HepG2 (cell line): ENCODE data around the gene SYPL1. TPM values are rescaled to one million over a fixed set of nuclear protein-coding genes. Genes with fewer than 3 reads are reported as not detected.

Experiments used
- ATAC-seq: fragments of 200-7000 bp; cut with Tn5 transposase; 3 replicates; pipeline ENCODE4 v1.9.1; 2020; ENCODE audit warnings: mild to moderate bottlenecking, moderate library complexity
- BruUV-seq: library from RNA; stranded (reverse); fragments of 400-500 nt; replicated peaks from 2 replicates; lab custom pipeline; 2021; lab: Mats Ljungman, UMichigan
- CTCF ChIA-PET: fragments of 300-600 bp; formaldehyde crosslinking; extraction: SDS; loops from one replicate; lab custom pipeline; 2021; ENCODE audit warnings: low total read pairs, inconsistent platforms, low intra/inter-chr PET ratio; lab: Yijun Ruan, JAX
- POLR2A ChIA-PET: fragments of 350-600 bp; sonication (Branson Sonifier 250); formaldehyde crosslinking; loops from one replicate; lab custom pipeline; 2020; ENCODE audit warnings: antibody characterized with exemption, inconsistent platforms; lab: Yijun Ruan, JAX
- DNase-seq: peaks from one replicate; pipeline ENCODE4 v3.0.0-alpha.2; 2015; ENCODE audit warnings: low spot score
- FAIRE-seq: peaks from 3 replicates; lab custom pipeline; 2011; peaks lifted over from hg19 to GRCh38; lab: Jason Lieb, UNC
- H2AFZ ChIP-seq: one replicate; pipeline ENCODE4 v1.6.1; 2011; ENCODE audit warnings: low read length, inconsistent platforms
- H3K27ac ChIP-seq: fragments of 300-600 bp; 3 replicates; pipeline ENCODE4 v1.8.0; 2011; ENCODE audit warnings: mixed run types, mild to moderate bottlenecking, mixed read lengths, low read length, inconsistent platforms; ENCODE audit not compliant: insufficient read depth; ENCODE audit errors: extremely low read length
- H3K27me3 ChIP-seq, 2 experiments: fragments of 200-600 bp in 1 of 2; 2 replicates in 1 of 2; 3 replicates in 1 of 2; pipeline versions ENCODE4 v1.6.0 to v1.8.0; 2011; ENCODE audit warnings: low read length in 2 of 2, mild to moderate bottlenecking in 2 of 2, moderate library complexity in 2 of 2, inconsistent platforms in 1 of 2; ENCODE audit not compliant: insufficient read depth in 2 of 2, control insufficient read depth in 1 of 2
- H3K36me3 ChIP-seq, 2 experiments: fragments of 200-600 bp in 1 of 2; replicated peaks in 1 of 2; 2 replicates in 1 of 2; 3 replicates in 1 of 2; pipeline versions ENCODE4 v1.5.1 to v1.8.0; 2011; ENCODE audit warnings: low read length in 2 of 2, inconsistent platforms in 1 of 2; ENCODE audit not compliant: insufficient read depth in 2 of 2, control insufficient read depth in 1 of 2
- H3K4me1 ChIP-seq: 2 replicates; pipeline ENCODE4 v1.5.1; 2012; ENCODE audit warnings: low read length, inconsistent platforms; ENCODE audit not compliant: insufficient read depth
- H3K4me2 ChIP-seq: 2 replicates; pipeline ENCODE4 v1.6.0; 2011; ENCODE audit warnings: low read depth, low read length, inconsistent platforms
- H3K4me3 ChIP-seq, 3 experiments: fragments of 200-600 bp in 1 of 3; sonication (generic), shearing (Covaris generic) in 1 of 3; replicated peaks in 1 of 3; 2 replicates each; pipeline ENCODE4 v1.5.1; 2011 to 2016; ENCODE audit warnings: low read length in 3 of 3, inconsistent platforms in 2 of 3, low read depth in 2 of 3, mild to moderate bottlenecking in 2 of 3, control low read depth in 1 of 3, mixed read lengths in 1 of 3; ENCODE audit not compliant: insufficient read depth in 1 of 3
- H3K79me2 ChIP-seq: one replicate; pipeline ENCODE4 v1.6.1; 2011; ENCODE audit warnings: low read length, inconsistent platforms; ENCODE audit not compliant: insufficient read depth
- H3K9ac ChIP-seq: 2 replicates; pipeline ENCODE4 v1.6.0; 2011; ENCODE audit warnings: mild to moderate bottlenecking, low read depth, low read length, inconsistent platforms; ENCODE audit not compliant: insufficient read depth
- H3K9me3 ChIP-seq: 2 replicates; pipeline ENCODE4 v1.5.1; 2012; ENCODE audit warnings: mild to moderate bottlenecking, low read length
- H4K20me1 ChIP-seq: 2 replicates; pipeline ENCODE4 v1.6.0; 2011; ENCODE audit warnings: inconsistent platforms, mild to moderate bottlenecking, low read length, moderate library complexity; ENCODE audit not compliant: insufficient read depth
- DMAP1 ChIP-seq: IDR thresholded peaks from 2 replicates; pipeline ENCODE4 v1.6.1; 2016
- MTF2 ChIP-seq: sonication (generic); formaldehyde crosslinking; IDR thresholded peaks from 2 replicates; pipeline ENCODE4 v1.5.0; 2020; ENCODE audit warnings: missing genetic modification reagents, borderline replicate concordance
- RCOR2 ChIP-seq: IDR thresholded peaks from 2 replicates; pipeline ENCODE4 v1.6.1; 2016; ENCODE audit warnings: missing biosample characterization, missing genetic modification reagents
- RFXANK ChIP-seq: IDR thresholded peaks from 2 replicates; pipeline ENCODE4 v1.6.1; 2016
- RORA ChIP-seq: sonication (generic); formaldehyde crosslinking; IDR thresholded peaks from 2 replicates; pipeline ENCODE4 v1.5.0; 2020; ENCODE audit warnings: mild to moderate bottlenecking, missing genetic modification reagents, moderate library complexity
- SOX5 ChIP-seq: IDR thresholded peaks from 2 replicates; pipeline ENCODE4 v1.6.1; 2016; ENCODE audit warnings: borderline replicate concordance
- SRSF9 ChIP-seq: fragments of 200-400 bp; formaldehyde crosslinking; IDR thresholded peaks from 2 replicates; pipeline ENCODE4 v1.6.1; 2018; ENCODE audit warnings: borderline replicate concordance, mild to moderate bottlenecking, low read depth, low read length; ENCODE audit not compliant: insufficient read depth, poor library complexity, severe bottlenecking
- ZNF256 ChIP-seq: sonication (generic); formaldehyde crosslinking; conservative IDR thresholded peaks from 2 replicates; pipeline ENCODE4 v1.4.0; 2020; ENCODE audit warnings: missing genetic modification reagents
- ZNF597 ChIP-seq: sonication (generic); formaldehyde crosslinking; IDR thresholded peaks from 2 replicates; pipeline ENCODE4 v1.5.0; 2020; ENCODE audit warnings: missing genetic modification reagents
- WGBS: methylation state at CpG from one replicate; pipeline ENCODE4 v1.1.6; 2017; ENCODE audit warnings: low lambda C conversion rate; 5-methylcytosine and 5-hydroxymethylcytosine counted together
- in situ Hi-C: cut with HindIII; loops from 2 replicates; pipeline ENCODE4 v1.10.0; 2017; ENCODE audit warnings: low pct_unique_long_range_greater_than_20kb; ENCODE audit not compliant: extremely low pct_ligation_motif_present
- intact Hi-C: fragments of 100-400 bp; cut with micrococcal nuclease; formaldehyde crosslinking; loops from one replicate; pipeline ENCODE4 v1.10.0; 2022; ENCODE audit not compliant: unreplicated experiment
- polyA plus RNA-seq, 8 experiments: library from polyadenylated mRNA; depleted of rRNA in 3 of 8; stranded (reverse) in 7 of 8; unstranded in 1 of 8; fragments of >200 nt; fragmentation: Illumina TruSeq in 4 of 8; extraction: Trizol in 4 of 8; gene quantifications; 2 replicates each; pipeline versions ENCODE4 v1.2.1 to v1.2.3, GENCODE V29; 2011 to 2016; ENCODE audit warnings: low read depth in 4 of 8, missing spikeins in 1 of 8, mixed read lengths in 1 of 8; ENCODE audit not compliant: insufficient read depth in 1 of 8
- total RNA-seq, 5 experiments: library from RNA; depleted of rRNA; stranded (reverse); fragments of >200 nt; fragmentation: Illumina TruSeq; extraction: Trizol; gene quantifications; 2 replicates each; pipeline ENCODE4 v1.2.3, GENCODE V29; 2016; ENCODE audit warnings: low read depth in 1 of 5
- TF ChIP-seq, protein P1 (sequence below): sonication (generic); formaldehyde crosslinking; IDR thresholded peaks from 2 replicates; pipeline ENCODE4 v1.5.1; 2020; ENCODE audit warnings: mild to moderate bottlenecking, missing genetic modification reagents, borderline replicate concordance

The SYPL1 gene
- total and polyA plus RNA-seq, 2 of the 13 experiments (the other 11 are each of a cell fraction or from before 2014, with no cell fraction given), result 27.5 to 40.2 TPM

GRCh38 chr7:106070201-106070551 is 41.9 kb downstream of the SYPL1 start:
- in situ Hi-C loops, result no loop called here
- H2AFZ ChIP-seq, result no peak overlapping the region
- CTCF ChIA-PET, result no interaction called here

More at GRCh38 chr7:106070201-106070551, 41.9 kb downstream of the SYPL1 start:
- Histone ChIP-seq H3K9ac (no peak overlapping the region), H3K9me3 (no peaks in the 10 kb centered on the region), H3K27me3 (no peaks in the 10 kb centered on the region; a peak in 1 of 5 replicates), H3K27ac (no peak overlapping the region), H3K4me2 (no peak overlapping the region), H3K36me3 (no peaks in the 10 kb centered on the region), H3K4me1 (peaks cover 88% of the 10 kb centered on the region), H3K4me3 (no peak overlapping the region), H4K20me1 (no peaks in the 10 kb centered on the region), H3K79me2 (no peaks in the 10 kb centered on the region)
- intact Hi-C loops, result no loop called here
- POLR2A ChIA-PET, result no interaction called here
- 20% methylated on average over 1 of the region's 5 CpGs for WGBS
- no peak for DNase-seq
- no TSS peak for BruUV-seq
- TF ChIP-seq DMAP1 (CRISPR knock-in tag) (no peak), ZNF256 (CRISPR knock-in tag) (no peak), ZNF597 (no peak), SOX5 (CRISPR knock-in tag) (no peak), SRSF9 (no peak), RORA (CRISPR knock-in tag) (no peak), RCOR2 (CRISPR knock-in tag) (no peak), MTF2 (no peak), RFXANK (CRISPR knock-in tag) (no peak)
- TF ChIP-seq, protein P1, sequence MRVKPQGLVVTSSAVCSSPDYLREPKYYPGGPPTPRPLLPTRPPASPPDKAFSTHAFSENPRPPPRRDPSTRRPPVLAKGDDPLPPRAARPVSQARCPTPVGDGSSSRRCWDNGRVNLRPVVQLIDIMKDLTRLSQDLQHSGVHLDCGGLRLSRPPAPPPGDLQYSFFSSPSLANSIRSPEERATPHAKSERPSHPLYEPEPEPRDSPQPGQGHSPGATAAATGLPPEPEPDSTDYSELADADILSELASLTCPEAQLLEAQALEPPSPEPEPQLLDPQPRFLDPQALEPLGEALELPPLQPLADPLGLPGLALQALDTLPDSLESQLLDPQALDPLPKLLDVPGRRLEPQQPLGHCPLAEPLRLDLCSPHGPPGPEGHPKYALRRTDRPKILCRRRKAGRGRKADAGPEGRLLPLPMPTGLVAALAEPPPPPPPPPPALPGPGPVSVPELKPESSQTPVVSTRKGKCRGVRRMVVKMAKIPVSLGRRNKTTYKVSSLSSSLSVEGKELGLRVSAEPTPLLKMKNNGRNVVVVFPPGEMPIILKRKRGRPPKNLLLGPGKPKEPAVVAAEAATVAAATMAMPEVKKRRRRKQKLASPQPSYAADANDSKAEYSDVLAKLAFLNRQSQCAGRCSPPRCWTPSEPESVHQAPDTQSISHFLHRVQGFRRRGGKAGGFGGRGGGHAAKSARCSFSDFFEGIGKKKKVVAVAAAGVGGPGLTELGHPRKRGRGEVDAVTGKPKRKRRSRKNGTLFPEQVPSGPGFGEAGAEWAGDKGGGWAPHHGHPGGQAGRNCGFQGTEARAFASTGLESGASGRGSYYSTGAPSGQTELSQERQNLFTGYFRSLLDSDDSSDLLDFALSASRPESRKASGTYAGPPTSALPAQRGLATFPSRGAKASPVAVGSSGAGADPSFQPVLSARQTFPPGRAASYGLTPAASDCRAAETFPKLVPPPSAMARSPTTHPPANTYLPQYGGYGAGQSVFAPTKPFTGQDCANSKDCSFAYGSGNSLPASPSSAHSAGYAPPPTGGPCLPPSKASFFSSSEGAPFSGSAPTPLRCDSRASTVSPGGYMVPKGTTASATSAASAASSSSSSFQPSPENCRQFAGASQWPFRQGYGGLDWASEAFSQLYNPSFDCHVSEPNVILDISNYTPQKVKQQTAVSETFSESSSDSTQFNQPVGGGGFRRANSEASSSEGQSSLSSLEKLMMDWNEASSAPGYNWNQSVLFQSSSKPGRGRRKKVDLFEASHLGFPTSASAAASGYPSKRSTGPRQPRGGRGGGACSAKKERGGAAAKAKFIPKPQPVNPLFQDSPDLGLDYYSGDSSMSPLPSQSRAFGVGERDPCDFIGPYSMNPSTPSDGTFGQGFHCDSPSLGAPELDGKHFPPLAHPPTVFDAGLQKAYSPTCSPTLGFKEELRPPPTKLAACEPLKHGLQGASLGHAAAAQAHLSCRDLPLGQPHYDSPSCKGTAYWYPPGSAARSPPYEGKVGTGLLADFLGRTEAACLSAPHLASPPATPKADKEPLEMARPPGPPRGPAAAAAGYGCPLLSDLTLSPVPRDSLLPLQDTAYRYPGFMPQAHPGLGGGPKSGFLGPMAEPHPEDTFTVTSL (CRISPR knock-in tag), result no peak
- ATAC-seq, result no peak
- FAIRE-seq, result no peak
